A172 (cell line): Measurements from ENCODE around the gene HLA-DQB1. TPM values are rescaled to one million over a fixed set of nuclear protein-coding genes. Genes with fewer than 3 reads are reported as not detected.
"Not testable (repeated sequence)": the region's sequence is repeated elsewhere in the genome, so short reads cannot be mapped to it uniquely, and the experiment has no call there.

Source experiments
- DNase-seq: peaks from one replicate; pipeline ENCODE4 v3.0.0-alpha.2; 2015; ENCODE audit warnings: low spot score
- total RNA-seq: library from RNA; depleted of rRNA; stranded (reverse); fragments of >200 nt; shearing (Covaris generic); gene quantifications from 2 replicates; pipeline ENCODE4 v1.2.3, GENCODE V29; 2014; rRNA removed

HLA-DQB1 gene
- not detected in 2 replicates for total RNA-seq

DNA sequence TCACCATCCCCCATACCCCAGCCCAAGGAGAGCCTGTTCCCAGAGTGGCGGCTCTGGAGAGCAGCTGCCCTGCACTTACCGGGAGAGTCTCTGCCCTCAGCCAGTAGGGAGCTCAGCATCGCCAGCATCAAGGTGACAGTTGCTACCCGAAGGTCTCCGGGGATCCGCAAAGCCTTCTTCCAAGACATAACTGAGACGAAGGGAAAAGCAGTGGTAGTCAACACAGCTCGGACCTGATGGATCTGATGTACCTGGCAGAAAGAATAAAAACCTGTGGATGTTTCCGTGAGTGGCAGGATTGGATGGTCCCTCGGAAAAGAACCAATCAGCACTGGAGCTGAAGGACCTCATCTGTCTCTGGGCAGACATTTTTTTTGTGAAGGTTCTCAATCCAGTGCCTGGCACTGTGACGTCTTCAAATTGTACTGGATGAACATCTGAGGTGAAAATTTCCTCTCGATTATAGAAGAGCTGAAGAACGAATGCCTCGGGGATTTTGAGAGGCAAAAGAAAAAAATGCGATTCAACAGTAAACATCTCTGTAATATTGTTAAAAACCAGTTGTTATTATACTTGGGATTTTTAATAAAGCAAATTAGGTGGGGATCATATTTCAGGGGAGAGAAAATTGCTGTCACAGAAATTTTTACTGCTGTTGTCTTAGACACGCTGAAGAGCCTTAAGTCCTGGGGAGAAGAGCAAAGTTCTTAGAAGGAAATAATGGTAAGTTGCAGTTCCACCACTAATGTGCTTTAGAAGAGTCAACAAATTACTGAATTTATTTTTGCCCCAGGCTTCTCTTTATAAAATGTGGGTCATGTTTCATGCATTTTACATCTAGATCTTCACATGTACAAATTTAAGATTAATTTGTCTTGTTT is at the start of gene HLA-DQB1:
Gene HLA-DQB1, minus strand, starts transcription at position 238 of the 881 bp plus-strand sequence. Its CDS starts 50 bp downstream, at position 188.
- peak; percentile 38 for DNase-seq

GRCh38 chr6:32713241-32713640 is 46.8 kb upstream of the HLA-DQB1 start:
- no peak for DNase-seq

DNA sequence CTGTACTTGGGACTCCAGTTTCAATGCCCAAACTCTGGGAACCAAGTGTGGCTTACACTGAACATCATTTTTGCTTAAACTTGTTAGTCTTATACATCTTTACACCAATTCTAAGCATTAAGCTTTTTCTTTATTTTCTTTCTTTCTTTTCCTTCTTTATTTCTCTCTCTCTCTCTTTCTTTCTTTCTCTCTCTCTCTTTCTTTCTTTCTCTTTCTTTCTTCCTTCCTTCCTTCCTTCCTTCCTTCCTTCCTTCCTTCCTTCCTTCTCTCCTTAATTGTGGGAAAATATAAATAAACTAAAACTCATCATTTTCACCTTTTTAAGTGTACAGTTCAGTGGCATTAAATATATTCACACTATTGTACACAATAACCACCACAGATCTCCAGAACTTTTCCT is 43.2 kb upstream of the HLA-DQB1 start:
- no peak for DNase-seq

DNA sequence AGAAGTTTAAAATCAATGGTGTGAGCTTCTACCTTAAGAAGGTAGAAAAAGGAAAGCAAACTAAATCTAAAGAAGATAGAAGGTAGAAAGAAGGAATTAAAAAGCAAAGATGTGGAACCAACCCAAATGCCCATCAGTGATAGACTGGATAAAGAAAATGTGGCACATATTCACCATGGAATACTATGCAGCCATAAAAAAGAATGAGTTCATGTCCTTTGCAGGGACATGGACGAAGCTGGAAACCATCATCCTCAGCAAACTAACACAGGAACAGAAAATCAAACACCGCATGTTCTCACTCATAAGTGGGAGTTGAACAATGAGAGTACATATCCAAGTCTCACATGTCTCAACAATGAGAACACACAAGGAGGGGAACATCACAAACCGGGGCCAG is 38.7 kb upstream of the HLA-DQB1 start:
- DNase-seq = not testable (repeated sequence)

DNA sequence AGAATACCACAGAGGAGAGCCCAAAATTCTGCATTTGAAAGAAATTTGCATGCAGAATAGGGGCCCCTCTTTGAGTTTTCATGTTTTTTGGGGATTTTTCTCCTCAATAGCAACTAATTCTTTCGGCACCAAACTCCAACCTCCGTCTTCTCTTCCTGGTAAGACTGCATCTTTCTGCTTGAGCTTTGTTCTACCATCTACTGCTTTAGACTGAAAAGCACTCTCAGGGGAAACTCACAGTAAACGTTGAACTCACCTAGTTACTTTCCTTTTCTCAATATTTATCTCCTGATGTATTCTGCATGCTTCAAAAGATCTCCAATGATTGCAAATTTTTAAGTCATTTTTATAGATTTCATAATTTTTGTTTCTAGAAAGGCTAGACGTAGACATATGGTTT is 36.9 kb upstream of the HLA-DQB1 start:
- no peak for DNase-seq

- peak; percentile 40 for DNase-seq
Measured at GRCh38 chr6:32700391-32701040, 34.1 kb upstream of the HLA-DQB1 start.

- no peak for DNase-seq
Measured at GRCh38 chr6:32697031-32697430, 30.6 kb upstream of the HLA-DQB1 start.

GRCh38 chr6:32692019-32692418 is 25.6 kb upstream of the HLA-DQB1 start:
- no peak for DNase-seq

- peak; percentile 1 for DNase-seq
Measured at GRCh38 chr6:32689531-32690501, 23.4 kb upstream of the HLA-DQB1 start.

GRCh38 chr6:32685603-32686002 is 19.1 kb upstream of the HLA-DQB1 start:
- no peak for DNase-seq

GRCh38 chr6:32684246-32684645 is 17.8 kb upstream of the HLA-DQB1 start:
- DNase-seq = no peak

GRCh38 chr6:32680055-32680454 is 13.6 kb upstream of the HLA-DQB1 start:
- DNase-seq = no peak

DNA sequence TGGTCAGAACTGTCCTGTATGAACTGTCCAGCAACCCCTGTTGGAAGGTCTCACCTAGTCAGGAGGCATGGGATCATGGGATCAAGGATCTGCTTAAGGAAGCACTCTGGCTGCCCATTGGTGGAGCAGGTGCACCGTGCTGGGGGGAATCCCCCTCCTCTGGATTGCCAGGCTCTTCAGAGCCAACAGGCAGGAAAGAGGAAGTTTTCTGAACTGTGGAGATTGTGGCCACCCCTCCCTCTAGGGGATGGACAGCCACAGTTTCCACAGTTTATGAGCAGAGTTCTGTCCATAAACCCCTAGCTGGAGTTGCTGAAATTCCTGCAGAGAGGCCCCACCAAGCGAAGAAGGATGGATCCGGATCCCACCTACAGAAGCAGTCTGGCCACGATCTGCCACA is 13.0 kb upstream of the HLA-DQB1 start:
- no peak for DNase-seq

DNA sequence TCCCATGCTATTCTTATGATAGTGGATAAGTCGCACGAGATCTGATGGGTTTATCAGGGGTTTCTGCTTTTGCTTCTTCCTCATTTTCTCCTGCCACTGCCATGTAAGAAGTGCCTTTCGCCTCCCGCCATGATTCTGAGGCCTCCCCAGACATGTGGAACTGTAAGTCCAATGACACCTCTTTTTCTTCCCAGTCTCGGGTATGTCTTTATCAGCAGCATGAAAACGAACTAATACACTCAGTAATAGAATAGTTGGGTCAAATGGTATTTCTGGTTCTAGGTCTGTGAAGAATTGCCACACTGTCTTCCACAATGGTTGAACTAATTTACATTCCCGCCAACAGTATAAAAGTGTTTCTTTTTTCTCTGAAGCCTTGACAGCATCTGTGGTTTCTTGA is 7.7 kb upstream of the HLA-DQB1 start:
- DNase-seq = not testable (repeated sequence)

GRCh38 chr6:32671908-32672307 is 5.5 kb upstream of the HLA-DQB1 start:
- DNase-seq = not testable (repeated sequence)

DNA sequence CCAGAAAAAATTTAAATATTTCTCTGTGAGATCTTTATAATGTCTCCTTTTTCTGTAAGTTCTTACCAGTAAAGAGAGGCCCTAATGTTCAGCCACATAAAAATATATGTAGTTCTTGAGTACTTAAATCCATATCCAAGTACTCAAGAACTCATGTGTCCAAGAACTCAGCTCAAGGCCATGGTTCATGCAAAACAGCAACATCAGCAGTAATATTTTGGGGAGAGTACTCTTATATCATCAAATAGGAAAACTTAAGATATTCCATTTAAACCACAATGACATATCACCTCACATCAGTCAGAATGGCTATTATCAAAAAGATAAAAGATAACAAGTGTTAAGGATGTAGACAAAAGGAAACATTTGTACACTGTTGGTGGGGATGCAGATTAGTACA is 3.4 kb upstream of the HLA-DQB1 start:
- no peak for DNase-seq

DNA sequence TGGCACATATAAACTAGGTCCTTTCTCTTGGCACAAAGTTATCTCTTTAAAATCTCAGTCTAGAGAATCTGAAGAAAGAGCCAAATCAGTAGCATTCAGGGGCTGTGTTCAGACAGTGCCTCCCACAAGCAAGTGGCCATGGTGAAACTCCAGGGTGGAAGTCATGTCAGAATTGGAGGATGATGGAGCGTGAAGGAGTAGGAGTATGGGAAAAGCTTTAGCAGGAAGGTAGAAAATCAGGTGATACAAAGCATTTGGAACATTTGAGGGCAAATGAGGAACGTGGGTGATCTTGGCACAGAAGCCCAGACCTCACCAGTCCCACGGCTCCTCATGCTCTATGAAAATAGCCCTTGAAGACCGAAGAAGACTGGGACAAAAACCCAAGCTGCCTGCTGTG is 2.8 kb upstream of the HLA-DQB1 start:
- no peak for DNase-seq

DNA sequence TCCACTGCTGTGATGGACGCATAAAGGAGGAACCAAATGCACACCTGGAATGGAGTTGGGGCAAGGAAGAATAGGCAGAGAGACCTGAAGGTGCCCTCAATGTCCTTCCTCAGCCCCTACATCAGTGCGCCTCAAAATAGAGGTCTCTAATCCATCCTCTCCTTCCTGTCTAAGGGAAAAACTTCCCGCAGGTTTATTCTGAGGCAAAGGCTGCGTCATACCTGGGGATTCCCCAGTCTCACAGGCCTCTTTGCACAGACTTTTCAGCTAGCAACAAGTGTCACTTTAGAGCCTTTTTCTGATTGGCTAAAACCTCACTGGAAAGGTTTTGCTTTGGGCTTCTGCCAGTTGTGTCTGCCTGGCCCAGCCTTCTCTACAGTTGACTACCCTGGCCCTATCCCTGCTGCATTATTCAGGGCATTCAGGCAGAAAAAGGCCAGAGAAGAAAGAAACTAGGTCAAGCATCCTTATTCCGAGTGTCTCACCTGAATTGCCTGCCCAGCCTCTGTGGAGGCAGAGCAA is 1.8 kb upstream of the HLA-DQB1 start:
- DNase-seq = peak; percentile 5

GRCh38 chr6:32665661-32666060 is 796 bp downstream of the HLA-DQB1 start:
- DNase-seq = no peak

- DNase-seq = no peak
Measured at GRCh38 chr6:32664827-32665362, 1.6 kb downstream of the HLA-DQB1 start.

GRCh38 chr6:32664354-32664753 is 2.1 kb downstream of the HLA-DQB1 start:
- DNase-seq = no peak
